ENCODE results near the gene YIPF5. TPM values are rescaled to one million over a fixed set of nuclear protein-coding genes. Genes with fewer than 3 reads are reported as not detected.

Gene YIPF5
- total RNA-seq, 1 donor from 2014 or later: 42.5 TPM

DNA sequence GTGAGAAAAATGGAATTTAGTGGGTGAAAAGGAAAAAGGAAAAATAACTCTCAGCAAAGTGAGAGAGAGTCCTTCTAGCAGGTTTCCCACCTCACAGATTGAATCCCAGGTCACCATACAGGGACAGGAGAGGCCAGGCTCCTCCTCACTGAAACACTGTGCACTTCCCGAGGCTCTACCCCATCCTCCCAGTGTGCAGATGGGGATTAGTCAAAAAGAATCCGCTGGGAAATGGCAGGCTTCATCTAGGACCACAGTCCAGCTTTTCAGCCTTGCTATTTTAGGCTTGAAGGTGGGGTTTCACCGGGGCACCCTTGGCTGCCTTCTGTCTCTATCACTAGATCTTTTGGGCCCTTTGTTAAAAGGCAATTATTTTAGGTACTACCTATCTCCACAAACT, 47.8 kb downstream of the YIPF5 start:
- H3K36me3 Mint-ChIP-seq (ENCODE audit: unreplicated experiment): peaks cover 9% of the 10 kb centered on the region

DNA sequence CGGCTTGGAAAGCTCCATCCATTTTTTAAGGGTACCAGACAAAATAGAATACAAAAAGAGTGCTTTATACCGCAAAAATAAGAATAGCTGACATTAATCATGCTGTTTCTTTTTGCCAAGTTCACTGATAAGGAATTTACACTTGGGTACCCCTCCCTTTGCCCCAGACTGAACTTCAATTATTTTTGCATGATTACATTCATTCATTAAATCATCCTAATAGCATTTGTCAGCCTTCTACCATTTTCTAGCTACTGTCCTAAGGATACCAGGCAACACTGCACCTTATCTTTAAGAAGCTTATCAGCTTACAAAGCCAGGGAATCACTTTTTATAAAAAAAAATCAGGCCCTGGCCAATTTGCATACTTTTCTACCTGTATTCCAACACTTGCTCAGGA, 48.4 kb downstream of the YIPF5 start:
- Mint-ChIP-seq H3K9me3 (ENCODE audit: unreplicated experiment) (no peaks in the 10 kb centered on the region), H3K27ac (ENCODE audit: unreplicated experiment) (no peak overlapping the region), H3K4me3 (ENCODE audit: unreplicated experiment) (no peak overlapping the region), H3K36me3 (ENCODE audit: unreplicated experiment) (peaks cover 9% of the 10 kb centered on the region), H3K4me1 (ENCODE audit: low read depth, unreplicated experiment) (peaks cover 5% of the 10 kb centered on the region), H3K27me3 (ENCODE audit: unreplicated experiment) (peaks cover 3% of the 10 kb centered on the region)
- DNase-seq: no peak
- TF ChIP-seq, protein P1, sequence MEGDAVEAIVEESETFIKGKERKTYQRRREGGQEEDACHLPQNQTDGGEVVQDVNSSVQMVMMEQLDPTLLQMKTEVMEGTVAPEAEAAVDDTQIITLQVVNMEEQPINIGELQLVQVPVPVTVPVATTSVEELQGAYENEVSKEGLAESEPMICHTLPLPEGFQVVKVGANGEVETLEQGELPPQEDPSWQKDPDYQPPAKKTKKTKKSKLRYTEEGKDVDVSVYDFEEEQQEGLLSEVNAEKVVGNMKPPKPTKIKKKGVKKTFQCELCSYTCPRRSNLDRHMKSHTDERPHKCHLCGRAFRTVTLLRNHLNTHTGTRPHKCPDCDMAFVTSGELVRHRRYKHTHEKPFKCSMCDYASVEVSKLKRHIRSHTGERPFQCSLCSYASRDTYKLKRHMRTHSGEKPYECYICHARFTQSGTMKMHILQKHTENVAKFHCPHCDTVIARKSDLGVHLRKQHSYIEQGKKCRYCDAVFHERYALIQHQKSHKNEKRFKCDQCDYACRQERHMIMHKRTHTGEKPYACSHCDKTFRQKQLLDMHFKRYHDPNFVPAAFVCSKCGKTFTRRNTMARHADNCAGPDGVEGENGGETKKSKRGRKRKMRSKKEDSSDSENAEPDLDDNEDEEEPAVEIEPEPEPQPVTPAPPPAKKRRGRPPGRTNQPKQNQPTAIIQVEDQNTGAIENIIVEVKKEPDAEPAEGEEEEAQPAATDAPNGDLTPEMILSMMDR (IDR thresholded peaks at IDR 0.05; ENCODE audit: partially characterized antibody, unreplicated experiment): no peak

More for the DNA sequence above, 47.8 kb downstream of the YIPF5 start:
- Mint-ChIP-seq H3K4me1 (ENCODE audit: low read depth, unreplicated experiment) (peaks cover 5% of the 10 kb centered on the region), H3K27me3 (ENCODE audit: unreplicated experiment) (peaks cover 3% of the 10 kb centered on the region), H3K4me3 (ENCODE audit: unreplicated experiment) (no peak overlapping the region), H3K9me3 (ENCODE audit: unreplicated experiment) (no peaks in the 10 kb centered on the region), H3K27ac (ENCODE audit: unreplicated experiment) (no peak overlapping the region)
- no peak for DNase-seq
- TF ChIP-seq, protein P1 (IDR thresholded peaks at IDR 0.05; ENCODE audit: partially characterized antibody, unreplicated experiment): no peak

DNA sequence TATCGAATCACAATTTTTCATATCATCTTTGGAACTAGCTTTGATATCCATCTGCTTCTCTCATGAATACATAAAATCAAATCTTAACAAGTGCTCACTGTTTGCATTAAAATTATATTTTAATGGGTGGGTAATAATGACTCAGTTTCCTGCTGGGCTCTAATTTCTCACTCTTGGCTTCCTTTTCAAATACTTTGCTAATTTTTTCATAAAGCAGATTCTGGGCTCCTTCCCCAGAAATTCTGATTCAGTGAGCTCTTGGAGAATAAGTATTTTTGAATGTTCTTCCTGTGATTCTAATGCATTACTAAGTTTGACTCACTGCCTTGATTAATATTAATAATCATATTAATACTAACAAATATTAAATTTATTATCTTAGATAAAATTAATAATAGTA, 48.9 kb downstream of the YIPF5 start:
- H3K9me3 Mint-ChIP-seq (ENCODE audit: unreplicated experiment): no peaks in the 10 kb centered on the region
- peaks cover 9% of the 10 kb centered on the region for H3K36me3 Mint-ChIP-seq (ENCODE audit: unreplicated experiment)
- no peak for DNase-seq
- peaks cover 3% of the 10 kb centered on the region for H3K27me3 Mint-ChIP-seq (ENCODE audit: unreplicated experiment)
- H3K27ac Mint-ChIP-seq (ENCODE audit: unreplicated experiment): no peak overlapping the region
- TF ChIP-seq, protein P1 (IDR thresholded peaks at IDR 0.05; ENCODE audit: partially characterized antibody, unreplicated experiment): no peak
- peaks cover 5% of the 10 kb centered on the region for H3K4me1 Mint-ChIP-seq (ENCODE audit: low read depth, unreplicated experiment)
- H3K4me3 Mint-ChIP-seq (ENCODE audit: unreplicated experiment): no peak overlapping the region

- TF ChIP-seq, protein P1 (IDR thresholded peaks at IDR 0.05; ENCODE audit: partially characterized antibody, unreplicated experiment): no peak
- H3K36me3 Mint-ChIP-seq (ENCODE audit: unreplicated experiment): peaks cover 9% of the 10 kb centered on the region
- H3K4me3 Mint-ChIP-seq (ENCODE audit: unreplicated experiment): no peak overlapping the region
- DNase-seq: no peak
- H3K4me1 Mint-ChIP-seq (ENCODE audit: low read depth, unreplicated experiment): peaks cover 5% of the 10 kb centered on the region
- H3K27me3 Mint-ChIP-seq (ENCODE audit: unreplicated experiment): peaks cover 3% of the 10 kb centered on the region
- H3K27ac Mint-ChIP-seq (ENCODE audit: unreplicated experiment): no peak overlapping the region
- no peaks in the 10 kb centered on the region for H3K9me3 Mint-ChIP-seq (ENCODE audit: unreplicated experiment)
Measured at GRCh38 chr5:144120661-144121180, 49.7 kb downstream of the YIPF5 start.

- Mint-ChIP-seq H3K27ac (ENCODE audit: unreplicated experiment) (no peak overlapping the region), H3K9me3 (ENCODE audit: unreplicated experiment) (no peaks in the 10 kb centered on the region), H3K27me3 (ENCODE audit: unreplicated experiment) (peaks cover 1% of the 10 kb centered on the region), H3K4me1 (ENCODE audit: low read depth, unreplicated experiment) (peaks cover 4% of the 10 kb centered on the region), H3K36me3 (ENCODE audit: unreplicated experiment) (peaks cover 9% of the 10 kb centered on the region), H3K4me3 (ENCODE audit: unreplicated experiment) (no peak overlapping the region)
- no peak for DNase-seq
- TF ChIP-seq, protein P1 (IDR thresholded peaks at IDR 0.05; ENCODE audit: partially characterized antibody, unreplicated experiment): no peak
Measured at GRCh38 chr5:144117412-144117811, 53.0 kb downstream of the YIPF5 start.
